IMR-90 (cell line): ENCODE data around the gene TMEM259. TPM values are rescaled to one million over a fixed set of nuclear protein-coding genes. Genes with fewer than 3 reads are reported as not detected.

Experiments used
- ATAC-seq: fragments of 200-7000 bp; cut with Tn5 transposase; 2 replicates; pipeline ENCODE4 v1.9.1; 2020; ENCODE audit warnings: low read depth, mild to moderate bottlenecking, moderate library complexity
- BruUV-seq: library from RNA; stranded (reverse); fragments of 400-500 nt; replicated peaks from 2 replicates; lab custom pipeline; 2021; lab: Mats Ljungman, UMichigan
- CTCF ChIA-PET: fragments of 300-600 bp; formaldehyde crosslinking; extraction: SDS; loops from one replicate; lab custom pipeline; 2021; ENCODE audit warnings: antibody characterized with exemption; lab: Yijun Ruan, JAX
- POLR2A ChIA-PET: fragments of 300-600 bp; sonication (Branson Sonifier 250); formaldehyde crosslinking; loops from one replicate; lab custom pipeline; 2022; ENCODE audit warnings: antibody characterized with exemption; ENCODE audit not compliant: unreplicated experiment; lab: Charles Lee
- DNase-seq: peaks from one replicate; pipeline ENCODE4 v3.0.0; 2013
- H2AFZ ChIP-seq: replicated peaks from 2 replicates; pipeline ENCODE3; 2013; ENCODE audit warnings: low read length, mild to moderate bottlenecking; ENCODE audit not compliant: poor library complexity
- H2AK5ac ChIP-seq: 2 replicates; pipeline ENCODE4 v1.6.1; 2013; ENCODE audit warnings: low read depth, low read length, inconsistent platforms
- H2AK9ac ChIP-seq: replicated peaks from 2 replicates; pipeline ENCODE3; 2013; ENCODE audit warnings: mild to moderate bottlenecking, low read depth, low read length, moderate library complexity; ENCODE audit not compliant: poor library complexity
- H2BK120ac ChIP-seq: 2 replicates; pipeline ENCODE4 v1.6.1; 2013; ENCODE audit warnings: low read depth, low read length, inconsistent platforms
- H2BK15ac ChIP-seq: 3 replicates; pipeline ENCODE4 v1.6.1; 2013; ENCODE audit warnings: low read depth, low read length, inconsistent platforms
- H2BK20ac ChIP-seq: 2 replicates; pipeline ENCODE4 v1.6.1; 2013; ENCODE audit warnings: low read depth, mild to moderate bottlenecking, inconsistent platforms, low read length, moderate library complexity
- H2BK5ac ChIP-seq: 2 replicates; pipeline ENCODE4 v1.6.1; 2013; ENCODE audit warnings: mild to moderate bottlenecking, low read depth, low read length, inconsistent platforms; ENCODE audit not compliant: poor library complexity, severe bottlenecking
- H3K14ac ChIP-seq: replicated peaks from 2 replicates; pipeline ENCODE4 v1.6.1; 2013; ENCODE audit warnings: low read depth, low read length, inconsistent platforms
- H3K18ac ChIP-seq: 2 replicates; pipeline ENCODE4 v1.6.1; 2013; ENCODE audit warnings: low read depth, low read length, control low read depth
- H3K23ac ChIP-seq: 2 replicates; pipeline ENCODE4 v1.6.1; 2013; ENCODE audit warnings: low read depth, low read length, inconsistent platforms
- H3K27ac ChIP-seq: 2 replicates; pipeline ENCODE4 v1.5.1; 2013; ENCODE audit warnings: mild to moderate bottlenecking, control low read depth, low read length; ENCODE audit not compliant: insufficient read depth
- H3K27me3 ChIP-seq: 2 replicates; pipeline ENCODE4 v1.6.1; 2013; ENCODE audit warnings: low read length; ENCODE audit not compliant: control insufficient read depth, insufficient read depth
- H3K36me3 ChIP-seq: 2 replicates; pipeline ENCODE4 v1.6.1; 2013; ENCODE audit warnings: low read length, mixed read lengths; ENCODE audit not compliant: control insufficient read depth, insufficient read depth
- H3K4ac ChIP-seq: 2 replicates; pipeline ENCODE4 v1.6.1; 2013; ENCODE audit warnings: low read depth, low read length, inconsistent platforms
- H3K4me1 ChIP-seq: 2 replicates; pipeline ENCODE4 v1.6.1; 2013; ENCODE audit warnings: low read length, mixed read lengths; ENCODE audit not compliant: control insufficient read depth, insufficient read depth
- H3K4me2 ChIP-seq: 2 replicates; pipeline ENCODE4 v1.6.1; 2013; ENCODE audit warnings: low read depth, mild to moderate bottlenecking, control low read depth, low read length, moderate library complexity
- H3K4me3 ChIP-seq: 2 replicates; pipeline ENCODE4 v1.5.1; 2013; ENCODE audit warnings: low read depth, mild to moderate bottlenecking, control low read depth, low read length, moderate library complexity; ENCODE audit not compliant: insufficient read depth
- H3K56ac ChIP-seq: 2 replicates; pipeline ENCODE4 v1.6.1; 2013; ENCODE audit warnings: low read length, inconsistent platforms; ENCODE audit not compliant: insufficient read depth; ENCODE audit errors: extremely low read depth
- H3K79me1 ChIP-seq, 2 experiments: 2 replicates each; pipeline ENCODE4 v1.6.1; 2013; ENCODE audit warnings: low read length in 2 of 2, inconsistent platforms in 1 of 2, low read depth in 1 of 2
- H3K9ac ChIP-seq: 2 replicates; pipeline ENCODE4 v1.6.1; 2013; ENCODE audit warnings: low read depth, low read length, control low read depth
- H3K9me1 ChIP-seq: 2 replicates; pipeline ENCODE4 v1.6.1; 2013; ENCODE audit warnings: low read length, inconsistent platforms; ENCODE audit not compliant: insufficient read depth
- H3K9me3 ChIP-seq: 2 replicates; pipeline ENCODE4 v1.6.1; 2013; ENCODE audit warnings: low read length; ENCODE audit not compliant: control insufficient read depth, insufficient read depth
- H4K20me1 ChIP-seq: 2 replicates; pipeline ENCODE4 v1.6.1; 2013; ENCODE audit warnings: low read length, inconsistent platforms; ENCODE audit not compliant: insufficient read depth
- H4K5ac ChIP-seq: 2 replicates; pipeline ENCODE4 v1.6.1; 2013; ENCODE audit warnings: mild to moderate bottlenecking, low read depth, low read length, control low read depth
- H4K8ac ChIP-seq, 2 experiments: 2 replicates each; pipeline ENCODE4 v1.6.1; 2013; ENCODE audit warnings: low read depth in 2 of 2, low read length in 2 of 2, control low read depth in 1 of 2, inconsistent platforms in 1 of 2
- H4K91ac ChIP-seq: 2 replicates; pipeline ENCODE4 v1.6.1; 2013; ENCODE audit warnings: low read depth, low read length, inconsistent platforms; ENCODE audit not compliant: insufficient read depth
- BHLHE40 ChIP-seq: fragments of 150-350 bp; IDR thresholded peaks from 2 replicates; pipeline ENCODE4 v1.6.1; 2016; ENCODE audit warnings: mild to moderate bottlenecking, low read depth, low read length
- CEBPB ChIP-seq: IDR thresholded peaks from 2 replicates; pipeline ENCODE4 v1.6.1; 2012; ENCODE audit warnings: low read depth, low read length, improper control_type of control experiment
- CHD1 ChIP-seq: IDR thresholded peaks from 2 replicates; pipeline ENCODE4 v1.6.1; 2012; ENCODE audit warnings: low read depth, low read length, improper control_type of control experiment
- CTCF ChIP-seq: conservative IDR thresholded peaks from 2 replicates; pipeline ENCODE4 v1.5.1; 2012; ENCODE audit warnings: mild to moderate bottlenecking, low read depth, low read length, improper control_type of control experiment
- ELK1 ChIP-seq: fragments of 150-350 bp; IDR thresholded peaks from 2 replicates; pipeline ENCODE4 v1.6.1; 2016; ENCODE audit warnings: low read depth, mild to moderate bottlenecking, low read length, moderate library complexity, borderline replicate concordance
- FOS ChIP-seq: fragments of 150-350 bp; IDR thresholded peaks from 2 replicates; pipeline ENCODE4 v1.6.1; 2016; ENCODE audit warnings: low read depth, low read length
- MAFK ChIP-seq: IDR thresholded peaks from 2 replicates; pipeline ENCODE4 v1.6.1; 2012; ENCODE audit warnings: low read depth, low read length, improper control_type of control experiment
- MAZ ChIP-seq: IDR thresholded peaks from 2 replicates; pipeline ENCODE4 v1.6.1; 2012; ENCODE audit warnings: low read depth, mild to moderate bottlenecking, low read length, improper control_type of control experiment, moderate library complexity, borderline replicate concordance
- MXI1 ChIP-seq: IDR thresholded peaks from 2 replicates; pipeline ENCODE4 v1.6.1; 2012; ENCODE audit warnings: low read depth, mild to moderate bottlenecking, low read length, moderate library complexity, borderline replicate concordance
- NFE2L2 ChIP-seq: fragments of 150-350 bp; IDR thresholded peaks from 2 replicates; pipeline ENCODE4 v1.6.1; 2016; ENCODE audit warnings: low read depth, mild to moderate bottlenecking, low read length
- POLR2A ChIP-seq: IDR thresholded peaks from 2 replicates; pipeline ENCODE4 v1.6.1; 2012; ENCODE audit warnings: mild to moderate bottlenecking, low read depth, low read length
- RAD21 ChIP-seq: IDR thresholded peaks from 2 replicates; pipeline ENCODE4 v1.6.1; 2012; ENCODE audit warnings: low read length, improper control_type of control experiment
- RCOR1 ChIP-seq: IDR thresholded peaks from 2 replicates; pipeline ENCODE4 v1.6.1; 2012; ENCODE audit warnings: mild to moderate bottlenecking, low read length, improper control_type of control experiment; ENCODE audit not compliant: insufficient replicate concordance
- RFX5 ChIP-seq: IDR thresholded peaks from 2 replicates; pipeline ENCODE4 v1.8.0; 2012; ENCODE audit warnings: low read depth, mild to moderate bottlenecking, low read length, moderate library complexity
- SMC3 ChIP-seq: fragments of 150-350 bp; IDR thresholded peaks from 2 replicates; pipeline ENCODE4 v1.6.1; 2016; ENCODE audit warnings: low read depth, mild to moderate bottlenecking, antibody characterized with exemption, low read length, moderate library complexity
- USF2 ChIP-seq: fragments of 150-350 bp; IDR thresholded peaks from 2 replicates; pipeline ENCODE4 v1.6.1; 2017; ENCODE audit warnings: mild to moderate bottlenecking, antibody characterized with exemption, low read length, low read depth
- WGBS, 2 experiments: methylation state at CpG; one replicate each; pipeline versions ENCODE4 v1.1.5 to v1.1.7; 2013; ENCODE audit warnings: missing lambda C conversion rate in 2 of 2; ENCODE audit not compliant: insufficient read length in 1 of 2; ENCODE audit errors: extremely low coverage in 2 of 2; 5-methylcytosine and 5-hydroxymethylcytosine counted together
- dilution Hi-C: fragments of 300-500 bp; cut with HindIII; formaldehyde crosslinking; loops from one replicate; pipeline ENCODE4 v1.14.3; 2018; ENCODE audit warnings: low sequenced_read_pairs; ENCODE audit not compliant: unreplicated experiment
- in situ Hi-C: fragments of 300-500 bp; cut with MboI; formaldehyde crosslinking; loops from 3 replicates; pipeline ENCODE4 v1.14.3; 2019; ENCODE audit warnings: low sequenced_read_pairs, inconsistent platforms, mixed read lengths
- intact Hi-C: fragments of 100-400 bp; cut with micrococcal nuclease; formaldehyde crosslinking; loops from 2 replicates; pipeline ENCODE4 v1.10.0; 2022
- polyA plus RNA-seq, 3 experiments: library from polyadenylated mRNA; depleted of rRNA; stranded (reverse); fragments of >200 nt; gene quantifications; 2 replicates each; pipeline ENCODE4 v1.2.3, GENCODE V29; 2012; ENCODE audit warnings: low replicate concordance in 1 of 3
- total RNA-seq: library from RNA; depleted of rRNA; stranded (reverse); fragments of >200 nt; gene quantifications from 2 replicates; pipeline ENCODE4 v1.2.3, GENCODE V29; 2012

TMEM259 gene
- total and polyA plus RNA-seq, 2 of the 4 experiments (the other 2 are of a cell fraction), result 22.6 to 153 TPM

- no peaks in the 10 kb centered on the region for H3K9me1 ChIP-seq
- no peaks in the 10 kb centered on the region for H3K79me1 ChIP-seq
- H3K4ac ChIP-seq, result no peak overlapping the region
- no peaks in the 10 kb centered on the region for H4K20me1 ChIP-seq
- no peak for DNase-seq
- ChIA-PET POLR2A (no interaction called here), CTCF (interaction anchor here (0.7 kb wide), 1 partner anchor 32 kb away, joined by 3 read pairs; no protein-coding TSS in a partner anchor)
- no peak overlapping the region for H3K4me3 ChIP-seq
- H3K56ac ChIP-seq, result no peak overlapping the region
- H3K23ac ChIP-seq, result no peak overlapping the region
- H2BK15ac ChIP-seq, result no peak overlapping the region
- no peak for ATAC-seq
- no peak overlapping the region for H3K18ac ChIP-seq
- no peak overlapping the region for H3K27ac ChIP-seq
- H2AK9ac ChIP-seq, result no peak overlapping the region
- no peak overlapping the region for H3K9ac ChIP-seq
- no peak overlapping the region for H3K4me2 ChIP-seq
- H4K8ac ChIP-seq, result no peak overlapping the region
- H2BK5ac ChIP-seq, result no peak overlapping the region
- no peak overlapping the region for H2BK120ac ChIP-seq
- H2AFZ ChIP-seq, result no peak overlapping the region
- 93% methylated on average over 11 of the region's 20 CpGs; no CpG with 5 or more reads in 1 of the 2 experiments for WGBS, 2 experiments
- dilution Hi-C loops, result no loop called here
- no peaks in the 10 kb centered on the region for H3K4me1 ChIP-seq
- no peak overlapping the region for H3K14ac ChIP-seq
- no peak overlapping the region for H4K5ac ChIP-seq
- no peak overlapping the region for H2AK5ac ChIP-seq
- intact Hi-C loops, result no loop called here
- BruUV-seq, result no TSS peak
- H3K9me3 ChIP-seq, result peaks cover 6% of the 10 kb centered on the region; the same call in 1 of the 2 replicates
- in situ Hi-C loops, result no loop called here
- TF ChIP-seq RCOR1 (no peak), USF2 (no peak), SMC3 (no peak), MXI1 (no peak), RAD21 (no peak), BHLHE40 (no peak), POLR2A (no peak), ELK1 (no peak), MAFK (no peak), MAZ (no peak), NFE2L2 (no peak), CHD1 (no peak), CTCF (no peak), FOS (no peak), CEBPB (no peak), RFX5 (no peak)
- H2BK20ac ChIP-seq, result no peak overlapping the region
- H3K27me3 ChIP-seq, result no peaks in the 10 kb centered on the region
- H3K36me3 ChIP-seq, result no peaks in the 10 kb centered on the region
- H4K91ac ChIP-seq, result no peak overlapping the region
Observed at GRCh38 chr19:1047696-1048147, 26.8 kb upstream of the TMEM259 start.
